Measurements from ENCODE around the gene HTT. TPM values are rescaled to one million over a fixed set of nuclear protein-coding genes. Genes with fewer than 3 reads are reported as not detected.

Gene HTT
- total RNA-seq, 4 donors from 2014 or later = 37.6 to 78.7 (median 56.3) TPM

GRCh38 chr4:3286335-3287175 is 212.1 kb downstream of the HTT start:
- no peak for DNase-seq (ENCODE audit: low spot score)
- no peak for ATAC-seq (ENCODE audit: low FRiP score)
- TF ChIP-seq CTCF (IDR thresholded peaks at IDR 0.05) = no peak

GRCh38 chr4:3287271-3287971 is 212.9 kb downstream of the HTT start:
- ATAC-seq (ENCODE audit: low FRiP score) = no peak
- no peak for DNase-seq (ENCODE audit: low spot score)

GRCh38 chr4:3287972-3288570 is 213.6 kb downstream of the HTT start:
- no peak for TF ChIP-seq CTCF (IDR thresholded peaks at IDR 0.05)
- DNase-seq (ENCODE audit: low spot score) (no peak), ATAC-seq (ENCODE audit: low FRiP score) (no peak)

More at GRCh38 chr4:3287271-3287971, 212.9 kb downstream of the HTT start:
- TF ChIP-seq CTCF (IDR thresholded peaks at IDR 0.05) = no peak

DNA sequence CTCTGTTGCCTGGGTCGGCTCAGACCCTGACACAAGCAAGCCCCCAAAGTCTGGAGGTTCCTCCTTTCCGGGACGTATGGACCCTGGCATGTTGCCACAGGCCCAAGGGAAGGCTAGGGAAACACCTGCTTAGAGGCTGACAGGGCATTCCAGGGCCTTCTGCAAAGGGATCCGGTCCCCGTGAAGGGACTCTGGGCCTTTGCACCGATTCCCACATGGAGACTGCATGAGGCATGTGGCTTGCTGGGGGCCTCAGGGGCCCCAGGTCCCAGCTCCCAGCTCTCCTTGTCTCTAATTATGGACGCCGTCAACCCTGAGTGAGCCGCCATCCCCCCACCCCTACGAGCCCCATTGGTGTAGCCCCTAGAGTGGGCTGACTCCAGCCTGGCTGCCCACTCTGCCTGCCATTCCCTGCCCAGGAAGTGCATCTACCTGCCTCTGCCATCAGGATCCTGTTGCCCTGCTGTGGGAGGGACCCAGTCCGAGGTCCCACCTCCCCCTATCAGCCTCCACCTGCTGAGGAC is 214.2 kb downstream of the HTT start:
- no peak for TF ChIP-seq CTCF (IDR thresholded peaks at IDR 0.05)
- DNase-seq (ENCODE audit: low spot score) (no peak), ATAC-seq (ENCODE audit: low FRiP score) (no peak)

GRCh38 chr4:3290476-3290875 is 216.0 kb downstream of the HTT start:
- ATAC-seq (ENCODE audit: low FRiP score) = no peak
- no peak for DNase-seq (ENCODE audit: low spot score)
- no peak for TF ChIP-seq CTCF (IDR thresholded peaks at IDR 0.05)

GRCh38 chr4:3290889-3291321 is 216.4 kb downstream of the HTT start:
- no peak for TF ChIP-seq CTCF (IDR thresholded peaks at IDR 0.05)
- ATAC-seq (ENCODE audit: low FRiP score) (no peak), DNase-seq (ENCODE audit: low spot score) (no peak)

All from omental fat pad (tissue), 4 donors.